GM19463 (cell line): Measurements from ENCODE around the gene BARHL2.
A peak's percentile ranks its signal among the peaks of the same experiment; 100 is the strongest.

Experiments
- ATAC-seq: cut with Tn5 transposase; IDR thresholded peaks from one replicate; pipeline ENCODE4 v1.9.1; 2021; ENCODE audit warnings: mild to moderate bottlenecking, moderate library complexity; ENCODE audit not compliant: unreplicated experiment

Gene BARHL2

GRCh38 chr1:90716552-90717355 is at the start of gene BARHL2:
Gene BARHL2 (minus strand): TSS chr1:90717302. CDS start chr1:90717195, 107 bp downstream.
- ATAC-seq = no peak

GRCh38 chr1:90763930-90764329 is 46.8 kb upstream of the BARHL2 start:
- no peak for ATAC-seq

GRCh38 chr1:90763506-90763905 is 46.4 kb upstream of the BARHL2 start:
- ATAC-seq = no peak

GRCh38 chr1:90761781-90762589 is 44.9 kb upstream of the BARHL2 start:
- no peak for ATAC-seq

- no peak for ATAC-seq
Observed at GRCh38 chr1:90761156-90761555, 44.1 kb upstream of the BARHL2 start.

- no peak for ATAC-seq
Observed at GRCh38 chr1:90753556-90753955, 36.5 kb upstream of the BARHL2 start.

- no peak for ATAC-seq
Observed at GRCh38 chr1:90748668-90749067, 31.6 kb upstream of the BARHL2 start.

GRCh38 chr1:90746857-90747256 is 29.8 kb upstream of the BARHL2 start:
- no peak for ATAC-seq

- ATAC-seq = no peak
Observed at GRCh38 chr1:90745972-90746371, 28.9 kb upstream of the BARHL2 start.

- ATAC-seq = no peak
Observed at GRCh38 chr1:90732136-90732535, 15.0 kb upstream of the BARHL2 start.

GRCh38 chr1:90731382-90732050 is 14.4 kb upstream of the BARHL2 start:
- ATAC-seq = no peak

- ATAC-seq = no peak
Observed at GRCh38 chr1:90730243-90731022, 13.3 kb upstream of the BARHL2 start.

- peak; percentile 58 for ATAC-seq
Observed at GRCh38 chr1:90729504-90730242, 12.6 kb upstream of the BARHL2 start.

GRCh38 chr1:90728502-90729287 is 11.6 kb upstream of the BARHL2 start:
- ATAC-seq = no peak

- ATAC-seq = no peak
Observed at GRCh38 chr1:90727917-90728501, 10.9 kb upstream of the BARHL2 start.

- no peak for ATAC-seq
Observed at GRCh38 chr1:90726986-90727480, 9.9 kb upstream of the BARHL2 start.

- ATAC-seq = no peak
Observed at GRCh38 chr1:90726425-90726985, 9.4 kb upstream of the BARHL2 start.

GRCh38 chr1:90725657-90726424 is 8.7 kb upstream of the BARHL2 start:
- no peak for ATAC-seq
